WI38 (cell line): ENCODE data around the gene MPC2.

Experiments used
- H3K4me3 ChIP-seq: 2 replicates; pipeline ENCODE4 v1.5.1; 2011; ENCODE audit warnings: low read depth, mild to moderate bottlenecking, control low read depth, low read length
- CTCF ChIP-seq: IDR thresholded peaks from 2 replicates; pipeline ENCODE4 v1.5.1; 2012; ENCODE audit warnings: low read depth, mild to moderate bottlenecking, control low read depth, low read length

The MPC2 gene

GRCh38 chr1:167882376-167882775 is 54.5 kb downstream of the MPC2 start:
- TF ChIP-seq CTCF = no peak
- H3K4me3 ChIP-seq = no peak overlapping the region

GRCh38 chr1:167881786-167882185 is 55.1 kb downstream of the MPC2 start:
- no peak for TF ChIP-seq CTCF

GRCh38 chr1:167881069-167881468 is 55.8 kb downstream of the MPC2 start:
- TF ChIP-seq CTCF = no peak
- H3K4me3 ChIP-seq = no peak overlapping the region

More at GRCh38 chr1:167881786-167882185, 55.1 kb downstream of the MPC2 start:
- H3K4me3 ChIP-seq = no peak overlapping the region

GRCh38 chr1:167880580-167881021 is 56.3 kb downstream of the MPC2 start:
- TF ChIP-seq CTCF = no peak
- no peak overlapping the region for H3K4me3 ChIP-seq

GRCh38 chr1:167879508-167879907 is 57.4 kb downstream of the MPC2 start:
- H3K4me3 ChIP-seq = no peak overlapping the region
- no peak for TF ChIP-seq CTCF

GRCh38 chr1:167878372-167879160 is 58.3 kb downstream of the MPC2 start:
- no peak overlapping the region for H3K4me3 ChIP-seq
- TF ChIP-seq CTCF = no peak

- TF ChIP-seq CTCF = no peak
- no peak overlapping the region for H3K4me3 ChIP-seq
Observed at GRCh38 chr1:167876597-167877175, 60.2 kb downstream of the MPC2 start.
